ENCODE results near the gene HOXA7. TPM values are rescaled to one million over a fixed set of nuclear protein-coding genes. Genes with fewer than 3 reads are reported as not detected.
A peak's percentile ranks its signal among the peaks of the same experiment; 100 is the strongest.

HOXA7 gene
- total and polyA plus RNA-seq, 2 donors (not counting 3 experiments of a cell fraction or from before 2014, with no cell fraction given) = 18.1 to 18.5 TPM

- FAIRE-seq (no peak), DNase-seq (ENCODE audit: low read depth, low spot score) (no peak)
- dilution Hi-C loops (cut with MboI; ENCODE audit: extremely low pct_ligation_motif_present, low sequenced_read_pairs) (loop anchor here (10.0 to 25.0 kb wide), 3 partner anchors 307 to 975 kb away; no protein-coding TSS in a partner anchor), intact Hi-C loops (cut with micrococcal nuclease) (loop anchor here (1.0 to 5.0 kb wide), 11 partner anchors 19 to 1770 kb away; partner anchors contain the start of gene HOXA5)
- POLR2A ChIA-PET = interaction anchor here (0.7 to 2.4 kb wide), 8 partner anchors 9 to 1878 kb away, joined by 3 to 15 read pairs (median 4); partner anchors contain the start of genes HOXA11 and HOXA3
- CTCF ChIA-PET = interaction anchor here (1.0 to 4.6 kb wide), 34 partner anchors 9 to 1300 kb away, joined by 3 to 145 read pairs (median 8); partner anchors contain the start of genes HOXA10, HOXA11, HOXA3 and HOXA4
- peak overlapping the region; percentile 57 for H3K27ac ChIP-seq (ENCODE audit: insufficient read depth, low read depth, low read length)
- peak overlapping the region; percentile 63 to 98 (median 88) for H3K4me3 ChIP-seq (replicated peaks in 1 of 3; ENCODE audit: insufficient read depth in 1 of 3, low read depth in 1 of 3, low read length in 3 of 3)
- H3K9me1 ChIP-seq (replicated peaks; ENCODE audit: control insufficient read depth, extremely low read depth, insufficient read depth, low read length) = no peaks in the 10 kb centered on the region
- no peaks in the 10 kb centered on the region for H4K20me1 ChIP-seq (replicated peaks; ENCODE audit: control insufficient read depth, extremely low read depth, insufficient read depth, low read length)
- peaks cover 53% of the 10 kb centered on the region for H3K4me1 ChIP-seq (ENCODE audit: control insufficient read depth, extremely low read depth, insufficient read depth, low read length)
- peak overlapping the region; percentile 85 for H3K9ac ChIP-seq (replicated peaks; ENCODE audit: extremely low read depth, insufficient read depth, low read length)
- peaks cover 3 to 7% of the 10 kb centered on the region in 2 experiments for H3K36me3 ChIP-seq (ENCODE audit: control insufficient read depth in 2 of 2, extremely low read depth in 1 of 2, insufficient read depth in 2 of 2, low read length in 2 of 2)
- H3K79me2 ChIP-seq (ENCODE audit: control insufficient read depth, insufficient read depth, low read length) = peaks cover 77% of the 10 kb centered on the region
- no peaks in the 10 kb centered on the region for H3K27me3 ChIP-seq (ENCODE audit: control insufficient read depth in 2 of 2, insufficient read depth in 2 of 2, low read length in 2 of 2)
- no TSS peak for BruUV-seq (replicated peaks)
- peak overlapping the region; percentile 91 for H3K4me2 ChIP-seq (ENCODE audit: insufficient read depth, low read length)
- no peaks in the 10 kb centered on the region for H3K9me3 ChIP-seq (replicated peaks; ENCODE audit: control insufficient read depth, insufficient read depth, low read length)
- TF ChIP-seq JUN (IDR thresholded peaks at IDR 0.05; ENCODE audit: borderline replicate concordance, insufficient read depth, insufficient read length, low read depth) (no peak), GATA2 (IDR thresholded peaks at IDR 0.05; ENCODE audit: insufficient read depth, insufficient read length, low read depth, low read length) (no peak), POLR2A (IDR thresholded peaks at IDR 0.05; ENCODE audit: low read depth, low read length) (peak; percentile 38), MYC (IDR thresholded peaks at IDR 0.05; ENCODE audit: low read depth, low read length) (no peak), MAX (IDR thresholded peaks at IDR 0.05; ENCODE audit: insufficient read depth, insufficient read length) (no peak)
- TF ChIP-seq, protein P1, sequence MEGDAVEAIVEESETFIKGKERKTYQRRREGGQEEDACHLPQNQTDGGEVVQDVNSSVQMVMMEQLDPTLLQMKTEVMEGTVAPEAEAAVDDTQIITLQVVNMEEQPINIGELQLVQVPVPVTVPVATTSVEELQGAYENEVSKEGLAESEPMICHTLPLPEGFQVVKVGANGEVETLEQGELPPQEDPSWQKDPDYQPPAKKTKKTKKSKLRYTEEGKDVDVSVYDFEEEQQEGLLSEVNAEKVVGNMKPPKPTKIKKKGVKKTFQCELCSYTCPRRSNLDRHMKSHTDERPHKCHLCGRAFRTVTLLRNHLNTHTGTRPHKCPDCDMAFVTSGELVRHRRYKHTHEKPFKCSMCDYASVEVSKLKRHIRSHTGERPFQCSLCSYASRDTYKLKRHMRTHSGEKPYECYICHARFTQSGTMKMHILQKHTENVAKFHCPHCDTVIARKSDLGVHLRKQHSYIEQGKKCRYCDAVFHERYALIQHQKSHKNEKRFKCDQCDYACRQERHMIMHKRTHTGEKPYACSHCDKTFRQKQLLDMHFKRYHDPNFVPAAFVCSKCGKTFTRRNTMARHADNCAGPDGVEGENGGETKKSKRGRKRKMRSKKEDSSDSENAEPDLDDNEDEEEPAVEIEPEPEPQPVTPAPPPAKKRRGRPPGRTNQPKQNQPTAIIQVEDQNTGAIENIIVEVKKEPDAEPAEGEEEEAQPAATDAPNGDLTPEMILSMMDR (IDR thresholded peaks at IDR 0.05; ENCODE audit: extremely low read depth in 1 of 2, insufficient read depth in 1 of 2, low read depth in 1 of 2, low read length in 2 of 2) = no peak
- H2AFZ ChIP-seq (ENCODE audit: low read depth, low read length) = no peak overlapping the region
Measured at GRCh38 chr7:27161721-27162560, 5.5 kb upstream of the HOXA7 start.
